IPS-20b (cell line): ENCODE data around the gene DDIT3.
"Not testable (repeated sequence)": the region's sequence is repeated elsewhere in the genome, so short reads cannot be mapped to it uniquely, and the experiment has no call there.

Source experiments
- H3K27ac ChIP-seq: one replicate; pipeline ENCODE4 v1.5.1; 2013; ENCODE audit warnings: low read length
- H3K27me3 ChIP-seq: 2 replicates; pipeline ENCODE4 v1.6.1; 2013; ENCODE audit warnings: mild to moderate bottlenecking, low read length, inconsistent platforms; ENCODE audit not compliant: insufficient read depth
- H3K36me3 ChIP-seq: 2 replicates; pipeline ENCODE4 v1.6.1; 2013; ENCODE audit warnings: low read depth, mild to moderate bottlenecking, inconsistent platforms, low read length, moderate library complexity; ENCODE audit not compliant: insufficient read depth
- H3K4me1 ChIP-seq: 2 replicates; pipeline ENCODE4 v1.6.1; 2013; ENCODE audit warnings: mild to moderate bottlenecking, control low read depth, inconsistent platforms, low read length, moderate library complexity; ENCODE audit not compliant: insufficient read depth
- H3K4me3 ChIP-seq: 2 replicates; pipeline ENCODE4 v1.5.1; 2013; ENCODE audit warnings: mild to moderate bottlenecking, low read length, inconsistent platforms
- H3K9ac ChIP-seq: 2 replicates; pipeline ENCODE4 v1.6.1; 2013; ENCODE audit warnings: low read depth, mild to moderate bottlenecking, inconsistent platforms, low read length, moderate library complexity
- H3K9me3 ChIP-seq: 2 replicates; pipeline ENCODE4 v1.6.1; 2013; ENCODE audit warnings: mild to moderate bottlenecking, low read depth, low read length, inconsistent platforms; ENCODE audit not compliant: insufficient read depth

The DDIT3 gene

GRCh38 chr12:57520053-57520818 lies at the start of gene DDIT3:
TSS of gene DDIT3 (minus strand) at chr12:57520514. CDS start at chr12:57517406, 3,108 bp downstream.
- H3K9ac ChIP-seq: peak within 1 kb of the TSS; percentile 91
- H3K27me3 ChIP-seq: no peaks in the 10 kb centered on the region; the same call in 1 of the 2 replicates
- H3K36me3 ChIP-seq: peaks cover 50% of the 10 kb centered on the region
- H3K4me3 ChIP-seq: peak within 1 kb of the TSS; percentile 82
- H3K27ac ChIP-seq: peak within 1 kb of the TSS; percentile 22
- H3K9me3 ChIP-seq: no peaks in the 10 kb centered on the region
- H3K4me1 ChIP-seq: peaks cover 16% of the 10 kb centered on the region; the same call in 1 of the 2 replicates

GRCh38 chr12:57569858-57570257 lies 49.5 kb upstream of the DDIT3 start:
- Histone ChIP-seq H3K36me3 (peaks cover 56% of the 10 kb centered on the region), H3K27ac (no peak overlapping the region), H3K9me3 (no peaks in the 10 kb centered on the region), H3K4me1 (no peaks in the 10 kb centered on the region), H3K9ac (no peak overlapping the region), H3K4me3 (no peak overlapping the region), H3K27me3 (no peaks in the 10 kb centered on the region)

- no peak overlapping the region for H3K27ac ChIP-seq
- H3K36me3 ChIP-seq: peaks cover 60% of the 10 kb centered on the region
- no peaks in the 10 kb centered on the region for H3K4me1 ChIP-seq
- no peaks in the 10 kb centered on the region for H3K9me3 ChIP-seq
- H3K9ac ChIP-seq: no peak overlapping the region
- no peak overlapping the region for H3K4me3 ChIP-seq
- H3K27me3 ChIP-seq: no peaks in the 10 kb centered on the region
Measured at GRCh38 chr12:57568838-57569237, 48.5 kb upstream of the DDIT3 start.

GRCh38 chr12:57564178-57564740 lies 43.9 kb upstream of the DDIT3 start:
- H3K9me3 ChIP-seq: no peaks in the 10 kb centered on the region
- no peak overlapping the region for H3K9ac ChIP-seq
- no peak overlapping the region for H3K4me3 ChIP-seq
- no peak overlapping the region for H3K27ac ChIP-seq
- no peaks in the 10 kb centered on the region for H3K4me1 ChIP-seq
- H3K27me3 ChIP-seq: no peaks in the 10 kb centered on the region
- H3K36me3 ChIP-seq: peaks cover 35% of the 10 kb centered on the region

- no peak overlapping the region for H3K27ac ChIP-seq
Measured at GRCh38 chr12:57563358-57563757, 43.0 kb upstream of the DDIT3 start.

GRCh38 chr12:57561117-57561516 lies 40.8 kb upstream of the DDIT3 start:
- H3K4me1 ChIP-seq, H3K4me3 ChIP-seq, H3K27ac ChIP-seq, H3K9me3 ChIP-seq, H3K9ac ChIP-seq, H3K27me3 ChIP-seq: not testable (repeated sequence)
- H3K36me3 ChIP-seq: peaks cover 23% of the 10 kb centered on the region

More at GRCh38 chr12:57563358-57563757, 43.0 kb upstream of the DDIT3 start:
- Histone ChIP-seq H3K4me3 (no peak overlapping the region), H3K36me3 (peaks cover 28% of the 10 kb centered on the region), H3K9me3 (no peaks in the 10 kb centered on the region), H3K9ac (no peak overlapping the region), H3K4me1 (no peaks in the 10 kb centered on the region), H3K27me3 (no peaks in the 10 kb centered on the region)

- no peaks in the 10 kb centered on the region for H3K9me3 ChIP-seq
- H3K27ac ChIP-seq: no peak overlapping the region
- H3K4me3 ChIP-seq: no peak overlapping the region
- H3K9ac ChIP-seq: no peak overlapping the region
- H3K27me3 ChIP-seq: no peaks in the 10 kb centered on the region
- H3K4me1 ChIP-seq: no peaks in the 10 kb centered on the region
- H3K36me3 ChIP-seq: peaks cover 23% of the 10 kb centered on the region
Measured at GRCh38 chr12:57560516-57560915, 40.2 kb upstream of the DDIT3 start.

- no peaks in the 10 kb centered on the region for H3K27me3 ChIP-seq
- H3K4me1 ChIP-seq: no peaks in the 10 kb centered on the region
- no peak overlapping the region for H3K27ac ChIP-seq
- no peak overlapping the region for H3K4me3 ChIP-seq
- H3K9ac ChIP-seq: no peak overlapping the region
- H3K36me3 ChIP-seq: peaks cover 10% of the 10 kb centered on the region
- H3K9me3 ChIP-seq: no peaks in the 10 kb centered on the region
Measured at GRCh38 chr12:57558864-57559263, 38.5 kb upstream of the DDIT3 start.

- H3K4me3 ChIP-seq: no peak overlapping the region
- no peaks in the 10 kb centered on the region for H3K9me3 ChIP-seq
- peaks cover 5% of the 10 kb centered on the region; the same call in 1 of the 2 replicates for H3K36me3 ChIP-seq
- H3K27ac ChIP-seq: no peak overlapping the region
- no peak overlapping the region for H3K9ac ChIP-seq
- H3K27me3 ChIP-seq: peaks cover 7% of the 10 kb centered on the region; the same call in 1 of the 2 replicates
- H3K4me1 ChIP-seq: peaks cover 13% of the 10 kb centered on the region
Measured at GRCh38 chr12:57554897-57555296, 34.6 kb upstream of the DDIT3 start.

- peaks cover 15% of the 10 kb centered on the region for H3K4me1 ChIP-seq
- no peak overlapping the region for H3K27ac ChIP-seq
- no peak overlapping the region for H3K4me3 ChIP-seq
- H3K9ac ChIP-seq: no peak overlapping the region
- H3K9me3 ChIP-seq: no peaks in the 10 kb centered on the region
- H3K36me3 ChIP-seq: peaks cover 5% of the 10 kb centered on the region; the same call in 1 of the 2 replicates
- peaks cover 9% of the 10 kb centered on the region for H3K27me3 ChIP-seq
Measured at GRCh38 chr12:57554453-57554852, 34.1 kb upstream of the DDIT3 start.

GRCh38 chr12:57553343-57554202 lies 33.3 kb upstream of the DDIT3 start:
- no peak overlapping the region for H3K27ac ChIP-seq
- peaks cover 18% of the 10 kb centered on the region for H3K27me3 ChIP-seq
- H3K36me3 ChIP-seq: peaks cover 5% of the 10 kb centered on the region; the same call in 1 of the 2 replicates
- H3K9ac ChIP-seq: no peak overlapping the region; the same call in 1 of the 2 replicates
- H3K4me1 ChIP-seq: peaks cover 18% of the 10 kb centered on the region
- H3K9me3 ChIP-seq: no peaks in the 10 kb centered on the region
- H3K4me3 ChIP-seq: no peak overlapping the region
